Mesodermal cell (in vitro differentiated cells): Measurements from ENCODE around the gene EFNA5.

Experiments used
- H3K27ac ChIP-seq: 2 replicates; pipeline ENCODE4 v1.7.0; 2013; ENCODE audit warnings: mild to moderate bottlenecking, low read depth, low read length, moderate library complexity; ENCODE audit not compliant: severe bottlenecking
- H3K36me3 ChIP-seq: 2 replicates; pipeline ENCODE4 v1.7.1; 2013; ENCODE audit warnings: mild to moderate bottlenecking, low read length, moderate library complexity; ENCODE audit not compliant: control insufficient read depth, insufficient read depth
- H3K4me1 ChIP-seq: one replicate; pipeline ENCODE4 v1.7.1; 2013; ENCODE audit warnings: mild to moderate bottlenecking, low read length; ENCODE audit not compliant: insufficient read depth, control insufficient read depth, poor library complexity, severe bottlenecking
- H3K4me3 ChIP-seq: 2 replicates; pipeline ENCODE4 v1.7.0; 2013; ENCODE audit warnings: low read length, control low read depth, mild to moderate bottlenecking; ENCODE audit not compliant: insufficient read depth, poor library complexity, severe bottlenecking; ENCODE audit errors: extremely low read depth
- H3K9me3 ChIP-seq: 2 replicates; pipeline ENCODE4 v1.7.1; 2013; ENCODE audit warnings: mild to moderate bottlenecking, low read length, moderate library complexity; ENCODE audit not compliant: control insufficient read depth
- WGBS, 2 experiments: methylation state at CpG; one replicate each; pipeline ENCODE4 v1.1.5; 2013; ENCODE audit warnings: missing lambda C conversion rate in 2 of 2; ENCODE audit not compliant: insufficient coverage in 2 of 2; 5-methylcytosine and 5-hydroxymethylcytosine counted together

The EFNA5 gene

GRCh38 chr5:107604146-107604910 lies 66.4 kb downstream of the EFNA5 start:
- 93 to 95% methylated on average over 8 to 9 of the region's 10 CpGs for WGBS, 2 experiments
- no peaks in the 10 kb centered on the region for H3K9me3 ChIP-seq

GRCh38 chr5:107603349-107603748 lies 67.4 kb downstream of the EFNA5 start:
- peaks cover 7% of the 10 kb centered on the region for H3K4me1 ChIP-seq
- H3K4me3 ChIP-seq = no peak overlapping the region
- no peak overlapping the region for H3K27ac ChIP-seq
- no peaks in the 10 kb centered on the region for H3K9me3 ChIP-seq
- WGBS, 2 experiments = 86 to 93% methylated on average over 3 to 4 of the region's 6 CpGs
- no peaks in the 10 kb centered on the region for H3K36me3 ChIP-seq

More at GRCh38 chr5:107604146-107604910, 66.4 kb downstream of the EFNA5 start:
- H3K4me1 ChIP-seq = peaks cover 7% of the 10 kb centered on the region
- H3K27ac ChIP-seq = no peak overlapping the region
- H3K4me3 ChIP-seq = no peak overlapping the region
- H3K36me3 ChIP-seq = no peaks in the 10 kb centered on the region

DNA sequence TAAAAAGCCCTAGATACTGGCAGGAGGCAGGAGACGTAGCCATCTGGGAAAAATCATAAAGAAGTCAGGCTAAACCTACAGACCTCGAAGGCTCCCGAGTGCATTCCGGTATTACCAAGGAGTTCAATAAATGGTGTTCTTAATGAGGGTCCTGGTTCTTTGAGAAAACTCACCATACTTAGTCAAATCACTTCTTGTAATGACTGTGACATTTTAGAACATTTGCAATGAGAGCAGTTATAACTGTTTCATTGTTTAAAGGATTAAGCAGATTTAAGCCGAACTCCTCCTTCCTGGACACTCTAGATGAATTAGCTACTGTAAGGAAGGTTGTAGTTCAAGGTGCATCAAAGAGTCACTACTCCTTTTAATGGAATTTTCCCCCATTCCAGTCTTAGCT lies 67.8 kb downstream of the EFNA5 start:
- Histone ChIP-seq H3K9me3 (no peaks in the 10 kb centered on the region), H3K27ac (no peak overlapping the region), H3K4me1 (peaks cover 7% of the 10 kb centered on the region), H3K36me3 (no peaks in the 10 kb centered on the region), H3K4me3 (no peak overlapping the region)
- WGBS, 2 experiments = 86 to 92% methylated on average over 1 to 2 of the region's 5 CpGs

- Histone ChIP-seq H3K36me3 (no peaks in the 10 kb centered on the region), H3K4me1 (peaks cover 7% of the 10 kb centered on the region), H3K27ac (no peak overlapping the region), H3K9me3 (no peaks in the 10 kb centered on the region), H3K4me3 (no peak overlapping the region)
- 82 to 97% methylated on average over 3 of the region's 6 CpGs for WGBS, 2 experiments
These were observed 69.7 kb downstream of the EFNA5 start for GRCh38 chr5:107601076-107601475.

DNA sequence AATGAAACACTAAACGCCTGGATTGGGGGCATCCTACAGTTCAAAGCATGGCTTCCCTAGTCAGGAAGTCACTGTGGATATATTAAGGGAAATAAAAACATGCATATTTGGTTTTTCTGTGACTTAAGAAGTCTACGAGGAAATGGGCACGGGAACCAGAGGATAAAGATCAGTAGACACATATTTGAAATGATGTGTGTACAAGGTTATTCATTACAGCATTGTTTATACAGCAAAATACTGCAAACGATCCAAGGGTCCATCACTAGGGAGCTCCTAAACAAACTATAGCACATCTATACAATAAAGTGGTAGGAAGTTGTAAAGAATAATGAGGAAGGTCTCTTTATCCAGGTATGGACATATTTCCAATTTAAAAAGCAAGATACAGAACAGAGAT lies 71.8 kb downstream of the EFNA5 start:
- no peak overlapping the region for H3K27ac ChIP-seq
- 86 to 89% methylated on average over 1 of the region's 4 CpGs for WGBS, 2 experiments

DNA sequence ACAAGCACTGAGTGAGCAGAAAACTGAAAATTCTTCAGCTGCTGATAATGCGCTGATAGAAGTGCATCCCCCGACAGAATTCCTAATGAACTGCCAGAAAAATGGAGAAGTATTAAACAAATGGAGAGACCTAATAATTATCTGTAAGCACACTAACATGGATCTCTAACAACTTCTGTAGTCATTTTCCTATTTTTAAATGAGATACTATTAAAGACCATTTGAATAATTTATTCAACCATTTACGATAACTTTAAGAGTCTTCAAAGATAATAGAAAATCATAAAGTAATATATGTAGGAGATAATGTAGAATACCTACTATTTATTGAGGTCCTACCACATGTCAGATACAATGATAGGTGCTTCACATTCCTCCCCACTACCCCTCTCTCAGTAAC lies 72.9 kb downstream of the EFNA5 start:
- Histone ChIP-seq H3K36me3 (no peaks in the 10 kb centered on the region), H3K27ac (no peak overlapping the region), H3K4me1 (no peaks in the 10 kb centered on the region), H3K4me3 (no peak overlapping the region), H3K9me3 (no peaks in the 10 kb centered on the region)
- 100% methylated on average over 1 of the region's 3 CpGs; no CpG with 5 or more reads in 1 of the 2 experiments for WGBS, 2 experiments

More for the DNA sequence above, 71.8 kb downstream of the EFNA5 start:
- Histone ChIP-seq H3K4me1 (no peaks in the 10 kb centered on the region), H3K4me3 (no peak overlapping the region), H3K9me3 (no peaks in the 10 kb centered on the region), H3K36me3 (no peaks in the 10 kb centered on the region)

DNA sequence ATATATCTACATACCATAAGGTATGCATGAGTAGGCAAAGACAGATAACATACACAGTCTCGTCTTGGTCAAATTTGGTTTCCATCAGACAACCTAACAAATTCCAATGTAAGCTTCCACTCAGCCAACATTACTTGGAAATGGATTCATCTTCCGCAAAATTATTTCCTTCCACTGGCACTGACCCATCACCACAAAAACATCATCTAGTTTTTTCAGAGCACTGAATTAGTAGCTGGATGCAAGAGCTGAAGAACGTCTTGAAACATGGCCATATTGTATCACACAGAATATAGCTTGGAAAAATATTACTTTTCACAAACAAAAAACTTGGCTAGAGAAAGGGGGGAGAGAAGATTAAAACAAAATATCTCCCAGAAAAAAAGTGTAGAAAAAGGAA lies 73.5 kb downstream of the EFNA5 start:
- H3K9me3 ChIP-seq = no peaks in the 10 kb centered on the region
- no peak overlapping the region for H3K4me3 ChIP-seq
- peaks cover 4% of the 10 kb centered on the region for H3K4me1 ChIP-seq
- 100% methylated on average over 1 of the region's 3 CpGs; no CpG with 5 or more reads in 1 of the 2 experiments for WGBS, 2 experiments
- no peak overlapping the region for H3K27ac ChIP-seq
- H3K36me3 ChIP-seq = no peaks in the 10 kb centered on the region

DNA sequence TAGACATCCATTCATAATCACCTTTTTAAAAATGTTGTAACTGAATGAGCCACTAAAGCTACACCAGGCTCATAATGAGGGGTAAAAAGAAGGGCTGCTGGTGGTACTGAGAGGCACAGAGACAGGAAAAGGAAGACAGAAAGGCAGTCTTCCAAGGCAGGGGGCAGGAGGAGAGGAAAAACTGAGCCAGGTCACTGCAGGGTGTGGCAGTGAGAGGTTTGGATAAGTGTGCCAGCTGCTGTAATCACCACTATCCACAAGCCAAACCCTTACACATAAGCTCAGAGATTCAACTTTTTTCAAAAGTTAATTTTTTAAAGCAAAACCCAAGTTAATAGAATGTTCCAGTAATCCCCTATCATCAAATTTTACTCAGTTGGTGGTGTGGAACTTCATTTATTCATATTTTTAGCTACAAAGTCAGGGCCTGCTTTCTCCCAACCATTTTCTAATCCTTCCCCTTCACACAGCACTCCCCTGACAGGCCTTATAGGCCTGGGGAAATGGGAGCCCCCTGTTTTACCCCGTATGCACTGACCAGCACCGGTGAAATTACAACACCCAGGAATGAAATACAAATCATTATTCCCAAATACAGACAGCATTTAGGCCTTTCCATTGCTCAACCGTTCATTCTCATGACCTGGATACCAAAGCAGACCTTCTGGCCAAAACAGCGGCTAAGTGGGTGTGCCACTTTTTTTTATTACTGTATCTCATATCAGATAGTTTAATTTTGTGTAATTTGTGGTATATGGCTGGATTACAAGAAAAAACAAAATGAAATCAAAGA lies 76.3 kb downstream of the EFNA5 start:
- Histone ChIP-seq H3K4me3 (no peak overlapping the region), H3K4me1 (peaks cover 4% of the 10 kb centered on the region)
- 90 to 94% methylated on average over 2 of the region's 4 CpGs for WGBS, 2 experiments

DNA sequence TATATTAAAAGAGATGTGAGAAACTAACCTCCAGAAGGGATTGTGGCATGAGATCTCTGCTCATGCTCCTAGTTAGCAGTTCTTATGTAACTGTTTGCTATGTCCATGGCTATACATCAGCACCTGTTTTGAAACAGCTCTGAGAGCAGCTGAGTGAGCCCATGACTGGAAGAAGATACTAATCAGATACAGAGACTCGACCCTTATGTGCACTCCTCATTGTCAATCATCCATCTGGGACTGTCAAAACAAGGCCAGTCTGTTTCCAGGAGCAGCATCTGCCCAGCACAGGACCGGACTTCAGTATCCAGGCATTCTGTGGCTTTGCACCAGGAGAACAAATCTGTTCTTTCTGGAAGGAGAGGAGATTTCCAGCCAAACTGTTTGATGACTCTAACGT lies 77.7 kb downstream of the EFNA5 start:
- H3K27ac ChIP-seq = no peak overlapping the region
- H3K9me3 ChIP-seq = no peaks in the 10 kb centered on the region
- H3K4me3 ChIP-seq = no peak overlapping the region
- WGBS, 2 experiments = 92 to 95% methylated on average over 3 of the region's 3 CpGs
- peaks cover 4% of the 10 kb centered on the region for H3K4me1 ChIP-seq
- no peaks in the 10 kb centered on the region for H3K36me3 ChIP-seq

More for the DNA sequence above, 76.3 kb downstream of the EFNA5 start:
- Histone ChIP-seq H3K36me3 (no peaks in the 10 kb centered on the region), H3K9me3 (no peaks in the 10 kb centered on the region), H3K27ac (no peak overlapping the region)

- Histone ChIP-seq H3K27ac (no peak overlapping the region), H3K36me3 (no peaks in the 10 kb centered on the region), H3K9me3 (no peaks in the 10 kb centered on the region), H3K4me3 (no peak overlapping the region), H3K4me1 (peaks cover 4% of the 10 kb centered on the region)
- WGBS, 2 experiments = 63 to 90% methylated on average over 2 to 3 of the region's 7 CpGs
These were observed 78.2 kb downstream of the EFNA5 start for GRCh38 chr5:107592515-107592914.

- Histone ChIP-seq H3K27ac (no peak overlapping the region), H3K4me3 (no peak overlapping the region), H3K4me1 (peaks cover 4% of the 10 kb centered on the region), H3K36me3 (no peaks in the 10 kb centered on the region), H3K9me3 (no peaks in the 10 kb centered on the region)
- WGBS, 2 experiments = no CpG with 5 or more reads among the region's 1 CpG
These were observed 80.1 kb downstream of the EFNA5 start for GRCh38 chr5:107590686-107591085.
